Osteocyte (in vitro differentiated cells): ENCODE results near the gene SUV39H1. TPM values are rescaled to one million over a fixed set of nuclear protein-coding genes. Genes with fewer than 3 reads are reported as not detected.

Experiments used
- DNase-seq: peaks from one replicate; pipeline ENCODE4 v3.0.0; 2021; ENCODE audit warnings: mixed read lengths; ENCODE audit not compliant: unreplicated experiment; ENCODE audit errors: extremely low spot score
- H3K27ac Mint-ChIP-seq: one replicate; pipeline ENCODE4 v1.8.0; 2021; ENCODE audit warnings: mild to moderate bottlenecking, mixed read lengths; ENCODE audit not compliant: unreplicated experiment
- H3K27me3 Mint-ChIP-seq: one replicate; pipeline ENCODE4 v1.8.0; 2021; ENCODE audit warnings: mixed read lengths; ENCODE audit not compliant: unreplicated experiment
- H3K36me3 Mint-ChIP-seq: one replicate; pipeline ENCODE4 v1.8.0; 2021; ENCODE audit warnings: mixed read lengths; ENCODE audit not compliant: unreplicated experiment
- H3K4me1 Mint-ChIP-seq: one replicate; pipeline ENCODE4 v1.8.0; 2021; ENCODE audit warnings: mixed read lengths; ENCODE audit not compliant: unreplicated experiment
- H3K4me3 Mint-ChIP-seq: one replicate; pipeline ENCODE4 v1.8.0; 2021; ENCODE audit warnings: mild to moderate bottlenecking, moderate library complexity, mixed read lengths; ENCODE audit not compliant: unreplicated experiment
- H3K9me3 Mint-ChIP-seq: one replicate; pipeline ENCODE4 v1.8.0; 2021; ENCODE audit warnings: mixed read lengths; ENCODE audit not compliant: unreplicated experiment
- total RNA-seq: library from RNA; stranded (reverse); gene quantifications from 2 replicates; pipeline ENCODE4 v1.2.1, GENCODE V29; 2021
- TF ChIP-seq, protein P1 (sequence below): fragments of 200-600 bp; sonication (generic); IDR thresholded peaks from 2 replicates; pipeline ENCODE4 v1.5.0; 2021; ENCODE audit warnings: antibody characterized with exemption, mild to moderate bottlenecking, moderate library complexity

Gene SUV39H1
- total RNA-seq, 1 donor from 2014 or later: 4.5 TPM

DNA sequence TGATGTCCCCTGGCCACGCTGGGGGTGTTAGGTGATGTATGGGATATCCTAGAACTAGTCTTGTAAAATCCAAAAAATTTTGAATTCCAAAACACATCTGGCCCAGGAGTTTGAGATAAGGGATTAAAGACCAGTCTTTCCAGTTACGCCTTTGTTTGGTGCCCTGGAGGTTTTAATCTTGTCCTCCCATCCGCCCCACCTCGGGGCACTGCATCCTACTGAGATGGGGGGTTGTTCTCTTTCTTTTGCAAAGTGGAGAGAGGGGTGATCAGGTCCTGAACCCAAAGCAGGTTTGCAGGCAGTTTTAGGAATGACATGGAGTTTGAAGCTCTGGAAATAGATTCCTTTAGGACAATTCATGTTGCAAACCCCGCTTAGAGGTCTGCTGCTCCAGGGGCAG is 1.8 kb downstream of the SUV39H1 start:
- TF ChIP-seq, protein P1, sequence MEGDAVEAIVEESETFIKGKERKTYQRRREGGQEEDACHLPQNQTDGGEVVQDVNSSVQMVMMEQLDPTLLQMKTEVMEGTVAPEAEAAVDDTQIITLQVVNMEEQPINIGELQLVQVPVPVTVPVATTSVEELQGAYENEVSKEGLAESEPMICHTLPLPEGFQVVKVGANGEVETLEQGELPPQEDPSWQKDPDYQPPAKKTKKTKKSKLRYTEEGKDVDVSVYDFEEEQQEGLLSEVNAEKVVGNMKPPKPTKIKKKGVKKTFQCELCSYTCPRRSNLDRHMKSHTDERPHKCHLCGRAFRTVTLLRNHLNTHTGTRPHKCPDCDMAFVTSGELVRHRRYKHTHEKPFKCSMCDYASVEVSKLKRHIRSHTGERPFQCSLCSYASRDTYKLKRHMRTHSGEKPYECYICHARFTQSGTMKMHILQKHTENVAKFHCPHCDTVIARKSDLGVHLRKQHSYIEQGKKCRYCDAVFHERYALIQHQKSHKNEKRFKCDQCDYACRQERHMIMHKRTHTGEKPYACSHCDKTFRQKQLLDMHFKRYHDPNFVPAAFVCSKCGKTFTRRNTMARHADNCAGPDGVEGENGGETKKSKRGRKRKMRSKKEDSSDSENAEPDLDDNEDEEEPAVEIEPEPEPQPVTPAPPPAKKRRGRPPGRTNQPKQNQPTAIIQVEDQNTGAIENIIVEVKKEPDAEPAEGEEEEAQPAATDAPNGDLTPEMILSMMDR: no peak
- Mint-ChIP-seq H3K27me3 (no peaks in the 10 kb centered on the region), H3K9me3 (no peaks in the 10 kb centered on the region), H3K4me3 (no peak overlapping the region), H3K27ac (no peak overlapping the region), H3K4me1 (peaks cover 14% of the 10 kb centered on the region), H3K36me3 (peaks cover 2% of the 10 kb centered on the region)
- DNase-seq: no peak

DNA sequence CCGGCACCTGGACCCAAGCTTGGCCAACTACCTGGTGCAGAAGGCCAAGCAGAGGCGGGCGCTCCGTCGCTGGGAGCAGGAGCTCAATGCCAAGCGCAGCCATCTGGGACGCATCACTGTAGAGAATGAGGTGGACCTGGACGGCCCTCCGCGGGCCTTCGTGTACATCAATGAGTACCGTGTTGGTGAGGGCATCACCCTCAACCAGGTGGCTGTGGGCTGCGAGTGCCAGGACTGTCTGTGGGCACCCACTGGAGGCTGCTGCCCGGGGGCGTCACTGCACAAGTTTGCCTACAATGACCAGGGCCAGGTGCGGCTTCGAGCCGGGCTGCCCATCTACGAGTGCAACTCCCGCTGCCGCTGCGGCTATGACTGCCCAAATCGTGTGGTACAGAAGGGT is 3.7 kb downstream of the SUV39H1 start:
- Mint-ChIP-seq H3K9me3 (no peaks in the 10 kb centered on the region), H3K27me3 (no peaks in the 10 kb centered on the region), H3K4me3 (no peak overlapping the region), H3K27ac (no peak overlapping the region), H3K36me3 (peaks cover 2% of the 10 kb centered on the region), H3K4me1 (peaks cover 14% of the 10 kb centered on the region)
- TF ChIP-seq, protein P1: no peak
- DNase-seq: no peak

DNA sequence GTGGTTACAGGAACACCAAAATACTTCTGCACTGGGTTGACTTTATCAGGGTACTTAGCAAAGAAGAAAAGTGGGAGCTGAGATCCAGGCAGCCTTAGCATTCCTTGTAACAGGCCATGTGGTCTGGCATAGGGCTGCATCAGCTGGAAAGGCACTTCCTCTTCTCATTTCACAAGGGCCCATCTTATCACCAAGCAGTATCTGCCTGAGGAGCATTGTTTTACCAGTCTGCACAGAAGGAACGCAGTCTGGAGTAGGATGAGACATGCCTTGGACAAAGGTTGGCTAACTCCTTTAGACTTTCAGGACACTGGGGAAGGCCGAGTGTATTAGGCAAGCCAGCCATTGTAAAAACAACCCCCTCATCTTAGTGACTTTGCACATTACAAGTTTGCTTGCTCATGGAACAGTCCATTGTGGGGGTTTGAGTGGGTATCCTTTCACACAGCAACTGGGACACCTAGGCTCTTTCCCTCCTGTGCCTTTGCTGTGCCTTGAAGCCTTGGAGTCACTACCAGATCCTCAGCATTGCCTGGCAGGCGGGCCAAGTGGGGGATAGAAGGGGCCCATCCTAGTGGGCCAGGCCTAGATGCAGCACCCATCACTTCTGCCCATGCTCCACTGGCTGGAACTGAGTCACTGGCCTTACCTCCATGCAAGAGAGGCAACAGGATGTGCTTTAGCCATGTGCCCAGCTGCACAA is 4.6 kb downstream of the SUV39H1 start:
- TF ChIP-seq, protein P1: no peak
- Mint-ChIP-seq H3K27ac (no peak overlapping the region), H3K4me1 (peaks cover 8% of the 10 kb centered on the region), H3K4me3 (no peak overlapping the region), H3K9me3 (no peaks in the 10 kb centered on the region), H3K27me3 (no peaks in the 10 kb centered on the region), H3K36me3 (peaks cover 2% of the 10 kb centered on the region)
- DNase-seq: no peak

DNA sequence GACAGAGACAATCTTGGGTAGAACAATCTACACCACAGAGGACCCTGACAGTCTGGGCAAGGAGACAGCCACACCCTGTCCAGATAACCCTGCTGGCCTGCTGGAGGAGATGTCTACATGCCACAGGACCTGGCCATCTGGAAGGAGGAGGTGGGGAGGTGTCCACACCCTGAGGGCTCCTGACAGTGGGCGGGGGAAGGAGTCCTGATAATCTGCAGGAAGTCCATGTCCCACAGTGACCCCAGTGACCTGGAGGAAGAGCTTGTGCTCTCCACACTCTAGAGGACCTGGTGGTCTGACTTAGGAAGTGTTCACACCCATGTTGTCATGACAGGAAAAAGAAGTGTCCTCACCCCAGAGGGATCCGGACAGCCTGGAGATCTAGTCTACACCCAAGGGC is 5.5 kb downstream of the SUV39H1 start:
- no peak for DNase-seq
- TF ChIP-seq, protein P1: no peak
- Mint-ChIP-seq H3K27me3 (no peaks in the 10 kb centered on the region), H3K4me3 (no peak overlapping the region), H3K9me3 (no peaks in the 10 kb centered on the region), H3K27ac (no peak overlapping the region), H3K36me3 (peaks cover 2% of the 10 kb centered on the region), H3K4me1 (peaks cover 8% of the 10 kb centered on the region)

DNA sequence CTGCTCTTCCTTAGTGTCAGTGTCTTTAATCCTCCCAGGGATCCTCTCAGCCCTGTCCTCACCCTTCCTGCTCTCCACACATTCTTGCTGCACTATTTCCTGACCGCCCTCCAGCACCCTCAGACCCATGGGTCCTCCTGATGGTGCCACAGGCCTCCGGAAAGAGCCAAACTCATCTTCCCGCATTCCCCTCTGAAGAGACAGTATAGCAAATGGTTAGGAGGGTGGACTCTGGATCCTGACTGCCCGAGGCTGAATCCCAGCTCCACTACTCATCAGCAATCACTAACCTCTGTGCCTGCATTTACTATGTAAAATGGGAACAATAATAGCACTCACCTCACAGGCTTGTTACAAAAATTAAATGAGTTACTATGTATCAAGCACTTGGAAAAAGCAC is 6.2 kb downstream of the SUV39H1 start:
- Mint-ChIP-seq H3K27ac (no peak overlapping the region), H3K4me3 (no peak overlapping the region), H3K4me1 (peaks cover 1% of the 10 kb centered on the region), H3K9me3 (no peaks in the 10 kb centered on the region), H3K36me3 (peaks cover 2% of the 10 kb centered on the region), H3K27me3 (no peaks in the 10 kb centered on the region)
- no peak for DNase-seq
- TF ChIP-seq, protein P1: no peak
